Erythroblast (primary cell): Measurements from ENCODE around the gene ARHGAP6.

ENCODE experiments used
- GATA1 ChIP-seq: IDR thresholded peaks from 2 replicates; pipeline ENCODE4 v1.6.1; 2011; ENCODE audit warnings: low read depth, mild to moderate bottlenecking, control low read depth, low read length, moderate library complexity
- POLR2A ChIP-seq: IDR thresholded peaks from 2 replicates; pipeline ENCODE4 v1.6.1; 2011; ENCODE audit warnings: mild to moderate bottlenecking, low read length

DNA sequence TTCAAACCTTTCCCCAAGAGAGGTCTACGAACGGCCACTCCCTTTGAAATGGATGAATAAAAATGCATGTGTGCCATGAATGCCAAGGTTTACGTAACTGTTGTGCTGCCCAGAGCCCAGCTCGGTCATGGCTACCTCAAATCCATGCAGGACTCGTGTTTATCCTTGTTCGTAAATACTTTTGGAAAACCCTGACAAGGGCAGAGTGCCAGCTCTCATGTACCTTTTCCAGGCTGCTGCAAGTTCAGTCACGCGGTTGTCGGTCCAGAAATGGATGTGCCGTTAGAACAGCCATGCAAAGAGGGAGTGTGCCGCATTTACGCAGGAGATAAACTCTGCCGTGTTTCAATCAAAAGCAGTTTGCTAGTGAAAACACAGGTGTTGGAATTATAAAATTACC lies 249.1 kb downstream of the ARHGAP6 start:
- TF ChIP-seq POLR2A, result no peak
- TF ChIP-seq GATA1, result no peak
